ENCODE results near the gene PLCB3. TPM values are rescaled to one million over a fixed set of nuclear protein-coding genes. Genes with fewer than 3 reads are reported as not detected.

Gene PLCB3
- polyA plus RNA-seq, 1 donor from 2014 or later = 2.1 TPM

GRCh38 chr11:64244966-64245365 lies 6.4 kb upstream of the PLCB3 start:
- no peaks in the 10 kb centered on the region for H3K36me3 ChIP-seq (ENCODE audit: insufficient read depth, low read length)
- no peaks in the 10 kb centered on the region for H4K20me1 ChIP-seq (ENCODE audit: insufficient read depth)
- peaks cover 13% of the 10 kb centered on the region for H3K79me2 ChIP-seq (replicated peaks; ENCODE audit: insufficient read depth, low read length)
- H3K4me3 ChIP-seq (ENCODE audit: low read length) = peak overlapping the region; percentile 99
- H3K9me2 ChIP-seq (ENCODE audit: insufficient read depth, low read length) = no peaks in the 10 kb centered on the region
- no peak for TF ChIP-seq MXI1 (conservative IDR thresholded peaks at IDR 0.05; ENCODE audit: poor library complexity, severe bottlenecking)
- TF ChIP-seq RAD21 (conservative IDR thresholded peaks at IDR 0.05) = no peak
- no peak for TF ChIP-seq EP300 (conservative IDR thresholded peaks at IDR 0.05; ENCODE audit: poor library complexity, severe bottlenecking)
- no peak for TF ChIP-seq SMC3 (conservative IDR thresholded peaks at IDR 0.05; ENCODE audit: poor library complexity)
- no peak for TF ChIP-seq EZH2 (IDR thresholded peaks at IDR 0.05; ENCODE audit: borderline replicate concordance, insufficient read depth, low read length, poor library complexity, severe bottlenecking)
- TF ChIP-seq REST (IDR thresholded peaks at IDR 0.05; ENCODE audit: borderline replicate concordance) = no peak
- no peak for TF ChIP-seq CTCF (IDR thresholded peaks at IDR 0.05; ENCODE audit: poor library complexity, severe bottlenecking)
- TF ChIP-seq TAF1 (IDR thresholded peaks at IDR 0.05; ENCODE audit: low read depth) = no peak
- no peak for TF ChIP-seq POLR2AphosphoS5 (IDR thresholded peaks at IDR 0.05)
- no peaks in the 10 kb centered on the region for H3K9me3 ChIP-seq (ENCODE audit: low read length)
- H3F3A ChIP-seq (ENCODE audit: insufficient read depth, low read length, poor library complexity, severe bottlenecking) = no peaks in the 10 kb centered on the region
- H3K4me2 ChIP-seq (ENCODE audit: low read length) = peak overlapping the region; percentile 89
- H2AFZ ChIP-seq (ENCODE audit: low read depth, low read length) = no peak overlapping the region
- H3K27me3 ChIP-seq (ENCODE audit: insufficient read depth, low read depth, low read length) = no peaks in the 10 kb centered on the region
- H3K27ac ChIP-seq (ENCODE audit: low read length) = peak overlapping the region; percentile 57
- peak overlapping the region; percentile 85 for H3K9ac ChIP-seq (ENCODE audit: low read length)

- Histone ChIP-seq H3K4me3 (ENCODE audit: low read length) (peak overlapping the region; percentile 99), H3K79me2 (replicated peaks; ENCODE audit: insufficient read depth, low read length) (peaks cover 13% of the 10 kb centered on the region), H3K9me2 (ENCODE audit: insufficient read depth, low read length) (no peaks in the 10 kb centered on the region), H3K27me3 (ENCODE audit: insufficient read depth, low read depth, low read length) (no peaks in the 10 kb centered on the region), H2AFZ (ENCODE audit: low read depth, low read length) (no peak overlapping the region), H3K4me2 (ENCODE audit: low read length) (peak overlapping the region; percentile 89), H3K36me3 (ENCODE audit: insufficient read depth, low read length) (no peaks in the 10 kb centered on the region), H4K20me1 (ENCODE audit: insufficient read depth) (no peaks in the 10 kb centered on the region), H3K9me3 (ENCODE audit: low read length) (no peaks in the 10 kb centered on the region), H3K9ac (ENCODE audit: low read length) (peak overlapping the region; percentile 85), H3F3A (ENCODE audit: insufficient read depth, low read length, poor library complexity, severe bottlenecking) (no peaks in the 10 kb centered on the region), H3K27ac (ENCODE audit: low read length) (peak overlapping the region; percentile 57)
- TF ChIP-seq MXI1 (conservative IDR thresholded peaks at IDR 0.05; ENCODE audit: poor library complexity, severe bottlenecking) = no peak
- TF ChIP-seq SMC3 (conservative IDR thresholded peaks at IDR 0.05; ENCODE audit: poor library complexity) = no peak
- no peak for TF ChIP-seq EP300 (conservative IDR thresholded peaks at IDR 0.05; ENCODE audit: poor library complexity, severe bottlenecking)
- no peak for TF ChIP-seq RAD21 (conservative IDR thresholded peaks at IDR 0.05)
- no peak for TF ChIP-seq TAF1 (IDR thresholded peaks at IDR 0.05; ENCODE audit: low read depth)
- no peak for TF ChIP-seq CTCF (IDR thresholded peaks at IDR 0.05; ENCODE audit: poor library complexity, severe bottlenecking)
- no peak for TF ChIP-seq EZH2 (IDR thresholded peaks at IDR 0.05; ENCODE audit: borderline replicate concordance, insufficient read depth, low read length, poor library complexity, severe bottlenecking)
- TF ChIP-seq REST (IDR thresholded peaks at IDR 0.05; ENCODE audit: borderline replicate concordance) = no peak
- TF ChIP-seq POLR2AphosphoS5 (IDR thresholded peaks at IDR 0.05) = no peak
These were observed 5.9 kb upstream of the PLCB3 start for GRCh38 chr11:64245401-64245796.
